ENCODE data around the gene OTUB2. TPM values are rescaled to one million over a fixed set of nuclear protein-coding genes. Genes with fewer than 3 reads are reported as not detected.

The OTUB2 gene
- total RNA-seq, 4 donors from 2014 or later: 0.42 to 0.63 (median 0.52) TPM; not detected in 1

DNA sequence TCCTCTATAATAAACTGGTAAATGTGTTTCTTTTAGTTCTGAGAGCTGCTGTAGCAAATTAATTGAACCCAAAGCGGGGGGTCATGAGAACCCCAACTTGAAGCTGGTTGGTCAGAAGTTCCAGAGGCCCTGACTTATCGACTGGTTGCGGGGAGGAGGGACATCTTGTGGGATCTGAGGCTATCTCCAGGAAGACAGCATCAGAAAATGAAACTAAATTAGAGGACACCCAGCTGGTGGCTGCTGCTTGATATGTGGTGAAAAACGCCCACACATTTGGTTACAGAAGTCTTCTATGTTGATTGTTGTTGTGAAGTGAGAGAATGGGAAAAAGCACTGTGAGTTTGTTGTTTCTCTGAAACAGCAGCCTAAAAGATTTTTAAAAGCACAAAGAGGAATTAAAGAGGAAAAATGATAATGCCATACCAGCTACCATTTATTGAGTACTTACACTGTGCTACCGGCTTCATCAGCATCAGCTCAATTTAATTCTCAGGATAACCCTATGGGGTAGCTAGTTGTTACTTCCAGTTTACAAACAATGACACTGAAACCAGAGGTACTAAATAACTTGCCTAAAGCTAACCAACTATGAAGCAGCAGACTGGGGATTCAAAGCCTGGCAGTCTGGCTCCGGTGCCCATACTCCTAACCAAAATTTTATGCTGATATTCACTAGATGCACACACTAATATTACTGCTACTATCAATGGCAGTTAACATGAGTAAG, 30.6 kb downstream of the OTUB2 start:
- H3K36me3 ChIP-seq: peaks cover 90 to 100% (median 99%) of the 10 kb centered on the region in 4 donors
- H3K4me3 ChIP-seq: no peak overlapping the region
- whole genome bisulfite sequencing: 80% methylated on average over 6 of the region's 6 CpGs
- H3K4me1 ChIP-seq: peaks cover 4 to 35% (median 25%) of the 10 kb centered on the region in 4 donors
- intact Hi-C loops (cut with DNase I): no loop called here
- H3K9me3 ChIP-seq: no peaks in the 10 kb centered on the region
- H3K27me3 ChIP-seq: no peaks in the 10 kb centered on the region
- peak; percentile 19 for DNase-seq (ENCODE audit: extremely low spot score)
- TF ChIP-seq, protein P1, sequence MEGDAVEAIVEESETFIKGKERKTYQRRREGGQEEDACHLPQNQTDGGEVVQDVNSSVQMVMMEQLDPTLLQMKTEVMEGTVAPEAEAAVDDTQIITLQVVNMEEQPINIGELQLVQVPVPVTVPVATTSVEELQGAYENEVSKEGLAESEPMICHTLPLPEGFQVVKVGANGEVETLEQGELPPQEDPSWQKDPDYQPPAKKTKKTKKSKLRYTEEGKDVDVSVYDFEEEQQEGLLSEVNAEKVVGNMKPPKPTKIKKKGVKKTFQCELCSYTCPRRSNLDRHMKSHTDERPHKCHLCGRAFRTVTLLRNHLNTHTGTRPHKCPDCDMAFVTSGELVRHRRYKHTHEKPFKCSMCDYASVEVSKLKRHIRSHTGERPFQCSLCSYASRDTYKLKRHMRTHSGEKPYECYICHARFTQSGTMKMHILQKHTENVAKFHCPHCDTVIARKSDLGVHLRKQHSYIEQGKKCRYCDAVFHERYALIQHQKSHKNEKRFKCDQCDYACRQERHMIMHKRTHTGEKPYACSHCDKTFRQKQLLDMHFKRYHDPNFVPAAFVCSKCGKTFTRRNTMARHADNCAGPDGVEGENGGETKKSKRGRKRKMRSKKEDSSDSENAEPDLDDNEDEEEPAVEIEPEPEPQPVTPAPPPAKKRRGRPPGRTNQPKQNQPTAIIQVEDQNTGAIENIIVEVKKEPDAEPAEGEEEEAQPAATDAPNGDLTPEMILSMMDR (IDR thresholded peaks at IDR 0.05): no peak
- H3K27ac ChIP-seq (replicated peaks in 1 of 4): no peak overlapping the region

DNA sequence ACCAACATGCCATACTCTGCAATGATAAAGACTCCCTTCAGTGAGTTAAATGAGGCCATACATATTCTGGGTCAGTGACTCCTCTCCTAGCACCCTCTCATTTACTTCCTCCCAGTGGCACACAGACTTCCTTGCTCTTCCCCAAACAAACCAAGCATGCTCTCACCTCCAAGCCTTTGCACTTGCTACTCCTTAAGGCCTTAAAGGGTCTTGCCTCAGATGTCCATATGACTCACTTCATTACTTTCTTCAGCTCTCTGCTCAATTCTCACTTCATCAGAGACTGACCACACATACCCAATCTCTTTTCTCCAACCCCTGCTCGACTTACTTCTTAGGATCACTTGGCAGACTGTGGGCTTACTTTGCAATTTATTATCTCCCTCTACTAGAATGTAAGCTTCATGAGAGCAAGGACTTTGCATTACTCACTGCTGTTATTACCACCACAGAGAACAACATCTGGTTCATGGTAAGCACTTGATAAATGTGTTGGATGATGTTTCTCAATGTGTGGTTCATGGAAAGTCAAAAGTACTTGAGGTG, 32.1 kb downstream of the OTUB2 start:
- Histone ChIP-seq H3K4me1 (peaks cover 10 to 45% (median 28%) of the 10 kb centered on the region in 4 donors), H3K27me3 (no peaks in the 10 kb centered on the region), H3K36me3 (peaks cover 84 to 100% (median 93%) of the 10 kb centered on the region in 4 donors), H3K27ac (replicated peaks in 1 of 4) (no peak overlapping the region), H3K4me3 (no peak overlapping the region), H3K9me3 (no peaks in the 10 kb centered on the region)
- TF ChIP-seq POLR2AphosphoS5 (IDR thresholded peaks at IDR 0.05) (no peak), POLR2A (IDR thresholded peaks at IDR 0.05; ENCODE audit: low read depth) (no peak), EP300 (IDR thresholded peaks at IDR 0.05) (no peak)
- TF ChIP-seq, protein P1 (IDR thresholded peaks at IDR 0.05): no peak
- intact Hi-C loops (cut with DNase I): no loop called here
- no peak for DNase-seq (ENCODE audit: extremely low spot score)
- WGBS: 85% methylated on average over 1 of the region's 1 CpG

DNA sequence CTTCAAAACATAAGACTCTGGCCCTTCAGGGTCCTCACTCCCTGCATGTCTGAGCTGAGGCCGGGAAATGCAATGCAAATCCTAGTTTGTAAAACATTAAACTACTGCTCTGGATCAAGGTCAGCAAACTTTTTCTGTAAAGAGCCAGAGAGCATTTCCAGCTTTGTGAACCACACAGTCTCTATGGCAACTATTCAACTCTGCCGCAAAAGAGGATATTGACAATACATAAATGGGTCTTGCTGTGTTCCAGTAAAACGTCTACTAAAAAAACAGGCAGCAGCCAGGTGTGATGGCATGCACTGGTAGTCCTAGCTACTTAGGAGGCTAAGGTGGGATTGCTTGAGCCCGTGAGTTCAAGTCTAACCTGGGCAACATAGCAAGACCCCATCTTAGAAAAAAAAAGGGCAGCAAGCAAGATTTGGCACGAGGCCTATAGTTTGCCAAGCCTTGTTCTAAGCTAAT, 32.6 kb downstream of the OTUB2 start:
- H3K4me3 ChIP-seq: no peak overlapping the region
- H3K36me3 ChIP-seq: peaks cover 83 to 97% (median 88%) of the 10 kb centered on the region in 4 donors
- H3K9me3 ChIP-seq: no peaks in the 10 kb centered on the region
- intact Hi-C loops (cut with DNase I): no loop called here
- no peaks in the 10 kb centered on the region for H3K27me3 ChIP-seq
- peak; percentile 50 for DNase-seq (ENCODE audit: extremely low spot score)
- H3K4me1 ChIP-seq: peaks cover 15 to 50% (median 31%) of the 10 kb centered on the region in 4 donors
- no peak overlapping the region for H3K27ac ChIP-seq (replicated peaks in 1 of 4)
- WGBS: 81% methylated on average over 5 of the region's 5 CpGs
- TF ChIP-seq POLR2AphosphoS5 (IDR thresholded peaks at IDR 0.05) (no peak), EP300 (IDR thresholded peaks at IDR 0.05) (no peak), POLR2A (IDR thresholded peaks at IDR 0.05; ENCODE audit: low read depth) (no peak)
- TF ChIP-seq, protein P1 (IDR thresholded peaks at IDR 0.05): no peak

DNA sequence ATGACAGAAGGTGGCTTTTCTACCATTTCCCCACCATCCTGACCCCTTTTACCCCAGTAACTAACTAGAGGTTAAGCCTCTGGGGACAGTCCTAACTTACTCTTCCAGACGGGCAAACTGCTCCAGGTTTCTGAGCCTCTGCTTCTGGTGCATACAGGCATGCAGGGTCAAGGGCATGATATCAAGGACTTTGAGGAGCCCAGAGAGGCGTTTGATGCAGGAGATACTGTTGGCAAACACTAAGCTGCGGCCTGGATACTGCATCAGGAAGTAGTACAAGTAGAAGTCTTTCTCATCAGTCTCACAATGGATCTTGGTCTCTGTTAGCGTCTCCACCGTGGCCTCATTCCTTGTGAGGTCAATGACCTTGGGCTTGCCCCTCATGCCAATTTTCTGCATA, 33.9 kb downstream of the OTUB2 start:
- H3K27ac ChIP-seq (replicated peaks in 1 of 4): no peak overlapping the region
- no peaks in the 10 kb centered on the region for H3K9me3 ChIP-seq
- 76% methylated on average over 5 of the region's 5 CpGs for WGBS
- H3K4me1 ChIP-seq: peaks cover 16 to 61% (median 34%) of the 10 kb centered on the region in 4 donors
- no peak overlapping the region for H3K4me3 ChIP-seq
- TF ChIP-seq, protein P1 (IDR thresholded peaks at IDR 0.05): no peak
- DNase-seq (ENCODE audit: extremely low spot score): peak; percentile 39
- H3K27me3 ChIP-seq: no peaks in the 10 kb centered on the region
- intact Hi-C loops (cut with DNase I): no loop called here
- peaks cover 70 to 84% (median 76%) of the 10 kb centered on the region in 4 donors for H3K36me3 ChIP-seq
